ENCODE measurements around the gene FCRLA.

GRCh38 chr1:161738627-161739287, 31.7 kb downstream of the FCRLA start:
- no peak for TF ChIP-seq BHLHE40 (IDR thresholded peaks at IDR 0.05; ENCODE audit: low read depth, low read length)
- TF ChIP-seq HDAC2 (IDR thresholded peaks at IDR 0.05), result no peak
- TF ChIP-seq SMC3 (IDR thresholded peaks at IDR 0.05), result peak; percentile 81
- TF ChIP-seq POLR2A (IDR thresholded peaks at IDR 0.05; ENCODE audit: low read length), result no peak
- peak; percentile 80 for TF ChIP-seq CTCF (IDR thresholded peaks at IDR 0.05)

Data from A549 (cell line).